G401 (cell line): ENCODE data around the gene NRXN2. TPM values are rescaled to one million over a fixed set of nuclear protein-coding genes. Genes with fewer than 3 reads are reported as not detected.
A peak's percentile ranks its signal among the peaks of the same experiment; 100 is the strongest.

Experiments
- DNase-seq: peaks from one replicate; pipeline ENCODE4 v3.0.0-alpha.2; 2015; ENCODE audit warnings: low spot score
- in situ Hi-C: cut with HindIII; loops from 2 replicates; pipeline ENCODE4 v1.10.0; 2016; ENCODE audit warnings: low sequenced_read_pairs, mixed read lengths
- total RNA-seq: library from RNA; depleted of rRNA; stranded (reverse); fragments of >200 nt; shearing (Covaris generic); gene quantifications from 2 replicates; pipeline ENCODE4 v1.2.3, GENCODE V29; 2014

The NRXN2 gene
- total RNA-seq, 1 experiment from 2014 or later, result 16.7 TPM

GRCh38 chr11:64624883-64625481 lies 98.0 kb downstream of the NRXN2 start:
- no peak for DNase-seq
- in situ Hi-C loops, result no loop called here

- DNase-seq, result no peak
- in situ Hi-C loops, result no loop called here
Measured at GRCh38 chr11:64622681-64623080, 100.3 kb downstream of the NRXN2 start.

- in situ Hi-C loops, result no loop called here
- no peak for DNase-seq
Measured at GRCh38 chr11:64621283-64622019, 101.5 kb downstream of the NRXN2 start.

- peak; percentile 45 for DNase-seq
- in situ Hi-C loops, result no loop called here
Measured at GRCh38 chr11:64620381-64620971, 102.5 kb downstream of the NRXN2 start.

- DNase-seq, result no peak
- in situ Hi-C loops, result no loop called here
Measured at GRCh38 chr11:64619811-64620380, 103.1 kb downstream of the NRXN2 start.

GRCh38 chr11:64619196-64619595 lies 103.8 kb downstream of the NRXN2 start:
- in situ Hi-C loops, result no loop called here
- no peak for DNase-seq

- in situ Hi-C loops, result no loop called here
- DNase-seq, result no peak
Measured at GRCh38 chr11:64616817-64617216, 106.2 kb downstream of the NRXN2 start.

GRCh38 chr11:64614917-64615316 lies 108.1 kb downstream of the NRXN2 start:
- DNase-seq, result no peak
- in situ Hi-C loops, result no loop called here

- in situ Hi-C loops, result no loop called here
- DNase-seq, result no peak
Measured at GRCh38 chr11:64613648-64614047, 109.3 kb downstream of the NRXN2 start.

- DNase-seq, result no peak
- in situ Hi-C loops, result no loop called here
Measured at GRCh38 chr11:64611869-64612646, 110.9 kb downstream of the NRXN2 start.

GRCh38 chr11:64611176-64611575 lies 111.8 kb downstream of the NRXN2 start:
- in situ Hi-C loops, result no loop called here
- no peak for DNase-seq

GRCh38 chr11:64610596-64610995 lies 112.4 kb downstream of the NRXN2 start:
- no peak for DNase-seq
- in situ Hi-C loops, result no loop called here

GRCh38 chr11:64609436-64610047 lies 113.5 kb downstream of the NRXN2 start:
- in situ Hi-C loops, result no loop called here
- peak; percentile 57 for DNase-seq

- no peak for DNase-seq
- in situ Hi-C loops, result no loop called here
Measured at GRCh38 chr11:64608636-64609035, 114.4 kb downstream of the NRXN2 start.

- DNase-seq, result peak; percentile 72
- in situ Hi-C loops, result no loop called here
Measured at GRCh38 chr11:64608046-64608445, 115.0 kb downstream of the NRXN2 start.

- DNase-seq, result no peak
- in situ Hi-C loops, result no loop called here
Measured at GRCh38 chr11:64607381-64607985, 115.5 kb downstream of the NRXN2 start.

GRCh38 chr11:64606796-64607380 lies 116.1 kb downstream of the NRXN2 start:
- no peak for DNase-seq
- in situ Hi-C loops, result no loop called here
